Panc1 (cell line): ENCODE data around the gene RITA1.

Source experiments
- CTCF ChIP-seq: fragments of 450-650 bp; IDR thresholded peaks from 2 replicates; pipeline ENCODE4 v1.5.1; 2017; ENCODE audit warnings: mild to moderate bottlenecking
- POLR2AphosphoS5 ChIP-seq: IDR thresholded peaks from 2 replicates; pipeline ENCODE4 v1.6.1; 2012; ENCODE audit warnings: mild to moderate bottlenecking, low read depth, low read length, moderate library complexity
- REST ChIP-seq, 2 experiments: IDR thresholded peaks; 2 replicates each; pipeline ENCODE4 v1.6.1; 2011 to 2012; ENCODE audit warnings: low read depth in 2 of 2, control low read depth in 1 of 2, low read length in 1 of 2, mild to moderate bottlenecking in 1 of 2, moderate library complexity in 1 of 2; ENCODE audit not compliant: insufficient read depth in 1 of 2

- TF ChIP-seq CTCF (no peak), POLR2AphosphoS5 (no peak), REST (IDR thresholded peaks at IDR 0.05; ENCODE audit: insufficient read depth in 1 of 2, low read depth in 2 of 2, low read length in 1 of 2) (no peak)
These were observed 46.7 kb upstream of the RITA1 start for GRCh38 chr12:113138826-113139225.
